ENCODE results near the gene TSPYL4.

Gene TSPYL4

GRCh38 chr6:116218172-116218633 is 35.7 kb downstream of the TSPYL4 start:
- no peak overlapping the region for H3K4me3 ChIP-seq (replicated peaks; ENCODE audit: low read depth, low read length)

GRCh38 chr6:116217069-116217468 is 36.8 kb downstream of the TSPYL4 start:
- peak; percentile 72 for DNase-seq (ENCODE audit: low read depth)
- H3K4me3 ChIP-seq (replicated peaks; ENCODE audit: low read depth, low read length), result no peak overlapping the region
- TF ChIP-seq CTCF (IDR thresholded peaks at IDR 0.05; ENCODE audit: low read length, missing control alignments), result peak; percentile 61

More at GRCh38 chr6:116218172-116218633, 35.7 kb downstream of the TSPYL4 start:
- DNase-seq (ENCODE audit: low read depth), result peak; percentile 45
- peak; percentile 37 for TF ChIP-seq CTCF (IDR thresholded peaks at IDR 0.05; ENCODE audit: low read length, missing control alignments)

GRCh38 chr6:116215414-116215813 is 38.5 kb downstream of the TSPYL4 start:
- DNase-seq (ENCODE audit: low read depth), result peak; percentile 36
- H3K4me3 ChIP-seq (replicated peaks; ENCODE audit: low read depth, low read length), result no peak overlapping the region
- TF ChIP-seq CTCF (IDR thresholded peaks at IDR 0.05; ENCODE audit: low read length, missing control alignments), result no peak

GRCh38 chr6:116214681-116215080 is 39.2 kb downstream of the TSPYL4 start:
- no peak overlapping the region for H3K4me3 ChIP-seq (replicated peaks; ENCODE audit: low read depth, low read length)
- no peak for DNase-seq (ENCODE audit: low read depth)
- TF ChIP-seq CTCF (IDR thresholded peaks at IDR 0.05; ENCODE audit: low read length, missing control alignments), result no peak

- peak; percentile 65 for DNase-seq (ENCODE audit: low read depth)
- no peak for TF ChIP-seq CTCF (IDR thresholded peaks at IDR 0.05; ENCODE audit: low read length, missing control alignments)
- no peak overlapping the region for H3K4me3 ChIP-seq (replicated peaks; ENCODE audit: low read depth, low read length)
Observed at GRCh38 chr6:116210750-116211425, 43.0 kb downstream of the TSPYL4 start.

GRCh38 chr6:116210316-116210715 is 43.6 kb downstream of the TSPYL4 start:
- H3K4me3 ChIP-seq (replicated peaks; ENCODE audit: low read depth, low read length), result no peak overlapping the region
- DNase-seq (ENCODE audit: low read depth), result no peak
- no peak for TF ChIP-seq CTCF (IDR thresholded peaks at IDR 0.05; ENCODE audit: low read length, missing control alignments)
